Measurements from ENCODE around the gene GHR.

DNA sequence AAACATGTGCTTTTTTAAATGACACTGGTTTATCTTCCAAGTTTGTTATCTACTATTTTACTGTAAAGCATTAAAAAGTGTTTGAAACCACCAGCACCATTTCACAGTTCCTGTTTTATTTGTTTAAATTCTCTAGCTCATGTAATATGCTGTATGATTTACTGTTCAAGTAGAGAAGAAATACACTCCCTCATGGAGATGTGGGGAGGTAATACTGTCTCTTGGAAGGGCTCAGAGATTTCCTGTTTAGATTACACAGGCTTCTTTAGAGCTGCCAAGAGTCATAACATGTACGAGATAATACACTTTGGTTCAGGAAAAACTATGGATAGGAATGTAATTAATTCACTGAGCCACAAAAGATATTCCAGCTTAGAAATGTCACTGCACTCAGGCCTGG is 198.4 kb downstream of the GHR start:
- TF ChIP-seq POLR2A (IDR thresholded peaks at IDR 0.05), result no peak
- TF ChIP-seq, protein P1, sequence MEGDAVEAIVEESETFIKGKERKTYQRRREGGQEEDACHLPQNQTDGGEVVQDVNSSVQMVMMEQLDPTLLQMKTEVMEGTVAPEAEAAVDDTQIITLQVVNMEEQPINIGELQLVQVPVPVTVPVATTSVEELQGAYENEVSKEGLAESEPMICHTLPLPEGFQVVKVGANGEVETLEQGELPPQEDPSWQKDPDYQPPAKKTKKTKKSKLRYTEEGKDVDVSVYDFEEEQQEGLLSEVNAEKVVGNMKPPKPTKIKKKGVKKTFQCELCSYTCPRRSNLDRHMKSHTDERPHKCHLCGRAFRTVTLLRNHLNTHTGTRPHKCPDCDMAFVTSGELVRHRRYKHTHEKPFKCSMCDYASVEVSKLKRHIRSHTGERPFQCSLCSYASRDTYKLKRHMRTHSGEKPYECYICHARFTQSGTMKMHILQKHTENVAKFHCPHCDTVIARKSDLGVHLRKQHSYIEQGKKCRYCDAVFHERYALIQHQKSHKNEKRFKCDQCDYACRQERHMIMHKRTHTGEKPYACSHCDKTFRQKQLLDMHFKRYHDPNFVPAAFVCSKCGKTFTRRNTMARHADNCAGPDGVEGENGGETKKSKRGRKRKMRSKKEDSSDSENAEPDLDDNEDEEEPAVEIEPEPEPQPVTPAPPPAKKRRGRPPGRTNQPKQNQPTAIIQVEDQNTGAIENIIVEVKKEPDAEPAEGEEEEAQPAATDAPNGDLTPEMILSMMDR (IDR thresholded peaks at IDR 0.05), result no peak
